Endothelial cell of coronary artery (primary cell): ENCODE measurements around the gene THRSP. TPM values are rescaled to one million over a fixed set of nuclear protein-coding genes. Genes with fewer than 3 reads are reported as not detected.

Experiments
- total RNA-seq: library from RNA; depleted of rRNA; stranded (reverse); fragments of >200 nt; gene quantifications from 2 replicates; pipeline ENCODE4 v1.2.3, GENCODE V29; 2014

Gene THRSP
- not detected in 2 replicates for total RNA-seq

DNA sequence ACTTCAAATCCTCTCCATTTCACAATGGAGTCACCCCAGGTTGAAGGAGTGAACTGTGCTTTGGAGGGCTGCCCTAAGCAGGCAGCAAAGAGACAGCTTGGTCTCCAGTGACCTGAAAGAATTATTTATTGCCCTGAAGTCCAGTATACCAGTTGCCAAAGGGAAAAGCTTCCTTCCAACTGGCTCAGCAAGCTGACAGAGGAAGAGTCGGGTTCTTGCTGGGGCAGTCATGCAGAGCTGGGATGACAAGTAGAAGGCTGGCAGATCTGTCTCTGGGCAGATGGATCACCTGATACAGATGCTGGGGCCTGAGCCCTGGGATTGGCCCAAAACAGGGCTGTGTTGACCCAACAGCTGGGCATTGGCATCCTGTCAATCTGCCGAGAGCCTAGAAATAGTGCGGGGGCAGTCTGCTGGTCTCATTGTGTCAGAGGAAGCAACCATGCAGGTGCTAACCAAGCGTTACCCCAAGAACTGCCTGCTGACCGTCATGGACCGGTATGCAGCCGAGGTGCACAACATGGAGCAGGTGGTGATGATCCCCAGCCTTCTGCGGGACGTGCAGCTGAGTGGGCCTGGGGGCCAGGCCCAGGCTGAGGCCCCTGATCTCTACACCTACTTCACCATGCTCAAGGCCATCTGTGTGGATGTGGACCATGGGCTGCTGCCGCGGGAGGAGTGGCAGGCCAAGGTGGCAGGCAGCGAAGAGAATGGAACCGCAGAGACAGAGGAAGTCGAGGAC, at the start of gene THRSP:
Gene THRSP (plus strand): TSS at position 422 of the 742 bp plus-strand sequence. CDS start 21 bp downstream, at position 443.

DNA sequence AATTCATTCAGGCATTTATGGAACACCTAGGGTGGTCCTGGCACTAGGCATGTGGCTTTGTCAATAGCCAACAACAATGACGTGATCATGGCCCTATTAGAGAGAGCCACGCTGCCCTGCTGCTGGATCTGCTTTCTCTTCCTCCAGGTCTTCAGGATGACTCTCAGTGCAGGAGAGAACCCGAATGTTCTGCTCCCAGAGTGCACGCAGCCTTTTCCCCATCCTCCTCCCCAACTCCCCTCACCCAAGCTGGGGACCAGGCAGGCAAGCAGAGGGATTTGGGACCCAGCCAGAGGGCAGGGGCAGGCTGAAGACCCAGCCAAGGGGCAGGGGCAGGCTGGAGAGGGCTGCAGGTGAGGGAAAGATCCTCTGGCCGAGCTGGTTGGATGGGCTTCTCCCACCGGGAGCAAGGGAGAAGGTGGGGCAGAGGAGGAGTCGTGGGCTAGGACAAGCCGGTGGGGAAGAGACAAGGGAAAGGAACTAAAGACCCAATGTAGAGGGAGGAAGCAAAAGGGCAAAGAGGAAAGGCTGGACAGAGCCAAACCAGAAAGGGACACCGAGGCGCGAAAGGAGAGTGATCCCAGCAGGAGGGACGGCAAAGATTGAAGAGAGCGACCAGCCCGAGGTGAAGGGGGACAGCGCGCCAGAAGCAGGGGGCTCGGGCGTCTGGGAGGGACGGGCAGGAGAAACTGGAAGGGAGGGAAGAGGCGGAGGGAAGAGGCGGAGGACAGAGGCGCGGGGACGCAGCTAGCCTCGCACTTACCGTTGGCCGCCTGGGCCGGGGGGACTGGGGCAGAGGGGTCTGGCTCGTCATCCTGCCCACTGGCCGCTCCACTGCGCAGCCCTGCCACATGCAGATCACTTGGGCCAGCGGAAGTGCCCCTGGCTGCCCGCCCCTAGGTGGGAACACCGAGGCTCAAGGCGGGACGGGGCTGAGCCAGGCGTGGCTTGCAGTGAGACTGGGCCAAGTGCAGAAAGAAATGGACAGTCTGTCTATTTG, 41.0 kb upstream of the THRSP start, which contains the start of gene KCTD14:
Gene KCTD14 (minus strand): TSS at position 880 of the 1,000 bp plus-strand sequence. CDS start 27 bp downstream, at position 853.

GRCh38 chr11:78079232-78080083, 15.8 kb downstream of the THRSP start, which contains the start of gene NDUFC2:
TSS of gene NDUFC2 (minus strand) at chr11:78079862. CDS start at chr11:78079744, 118 bp downstream.

Other genes with a start within 250 kb of the THRSP start
- gene RSF1, start 243.1 kb upstream of the THRSP start, total RNA-seq: 35.7 and 38.1 TPM in 2 replicates
- 65.6 and 78.5 TPM in 2 replicates for gene AAMDC, start 242.7 kb upstream of the THRSP start, total RNA-seq
- 29.5 and 31.0 TPM in 2 replicates for gene INTS4, start 69.2 kb upstream of the THRSP start, total RNA-seq
- 0.36 and 0.66 TPM in 2 replicates for gene KCTD14, start 40.6 kb upstream of the THRSP start, total RNA-seq
- 79.4 and 98.3 TPM in 2 replicates for gene NDUFC2, start 16.0 kb downstream of the THRSP start, total RNA-seq
- gene ALG8, start 75.8 kb downstream of the THRSP start, total RNA-seq: 32.5 and 35.3 TPM in 2 replicates
- 4.0 and 7.9 TPM in 2 replicates for gene KCTD21, start 124.8 kb downstream of the THRSP start, total RNA-seq
- gene USP35, start 125.1 kb downstream of the THRSP start, total RNA-seq: 5.4 and 10.3 TPM in 2 replicates